GM21529 (cell line): ENCODE results near the gene TTC7B.
"Not testable (repeated sequence)": the region's sequence is repeated elsewhere in the genome, so short reads cannot be mapped to it uniquely, and the experiment has no call there.

Experiments
- ATAC-seq: cut with Tn5 transposase; IDR thresholded peaks from one replicate; pipeline ENCODE4 v1.9.1; 2021; ENCODE audit not compliant: unreplicated experiment

Gene TTC7B

GRCh38 chr14:90815822-90816662 lies at the start of gene TTC7B:
Gene TTC7B (minus strand): TSS chr14:90816430. CDS start chr14:90816295, 135 bp downstream.
- peak; percentile 71 for ATAC-seq

- ATAC-seq, result no peak
These were observed 48.5 kb upstream of the TTC7B start for GRCh38 chr14:90864741-90865140.

GRCh38 chr14:90858511-90858910 lies 42.3 kb upstream of the TTC7B start:
- ATAC-seq, result no peak

- no peak for ATAC-seq
These were observed 41.6 kb upstream of the TTC7B start for GRCh38 chr14:90857866-90858265.

- ATAC-seq, result not testable (repeated sequence)
These were observed 39.9 kb upstream of the TTC7B start for GRCh38 chr14:90856115-90856514.

GRCh38 chr14:90853116-90853515 lies 36.9 kb upstream of the TTC7B start:
- ATAC-seq, result no peak

GRCh38 chr14:90851327-90852036 lies 35.3 kb upstream of the TTC7B start:
- ATAC-seq, result no peak

GRCh38 chr14:90850487-90850886 lies 34.3 kb upstream of the TTC7B start:
- ATAC-seq, result no peak

GRCh38 chr14:90849787-90850444 lies 33.7 kb upstream of the TTC7B start:
- ATAC-seq, result no peak

GRCh38 chr14:90848944-90849731 lies 32.9 kb upstream of the TTC7B start:
- no peak for ATAC-seq

- ATAC-seq, result no peak
These were observed 30.3 kb upstream of the TTC7B start for GRCh38 chr14:90846511-90846910.

GRCh38 chr14:90844321-90844720 lies 28.1 kb upstream of the TTC7B start:
- no peak for ATAC-seq

- ATAC-seq, result no peak
These were observed 26.5 kb upstream of the TTC7B start for GRCh38 chr14:90842726-90843125.

GRCh38 chr14:90840667-90841066 lies 24.4 kb upstream of the TTC7B start:
- not testable (repeated sequence) for ATAC-seq

- ATAC-seq, result no peak
These were observed 23.6 kb upstream of the TTC7B start for GRCh38 chr14:90839889-90840266.

- no peak for ATAC-seq
These were observed 23.0 kb upstream of the TTC7B start for GRCh38 chr14:90839024-90839888.

- not testable (repeated sequence) for ATAC-seq
These were observed 22.3 kb upstream of the TTC7B start for GRCh38 chr14:90838531-90838930.

GRCh38 chr14:90837355-90837754 lies 21.1 kb upstream of the TTC7B start:
- no peak for ATAC-seq

GRCh38 chr14:90836692-90837063 lies 20.4 kb upstream of the TTC7B start:
- ATAC-seq, result no peak

GRCh38 chr14:90831821-90832220 lies 15.6 kb upstream of the TTC7B start:
- ATAC-seq, result no peak
